Natural killer cell (primary cell): Measurements from ENCODE around the gene OGN. TPM values are rescaled to one million over a fixed set of nuclear protein-coding genes. Genes with fewer than 3 reads are reported as not detected.

Experiments used
- ATAC-seq, 3 donors: fragments of 150-1000 bp in 2 of 3; fragments of 200-7000 bp in 1 of 3; cut with Tn5 transposase; 1 replicate in 1 of 3; 2 replicates in 2 of 3; pipeline ENCODE4 v1.10.0; 2021; ENCODE audit warnings: mild to moderate bottlenecking in 2 of 3, moderate library complexity in 2 of 3
- DNase-seq, 2 donors: peaks; one replicate each; pipeline versions ENCODE4 v3.0.0 to v3.0.0-alpha.2; 2013 to 2021; ENCODE audit warnings: mixed read lengths in 1 of 2
- H3K27ac ChIP-seq: one replicate; pipeline ENCODE4 v1.5.1; 2013; ENCODE audit warnings: mild to moderate bottlenecking, low read length
- H3K27me3 ChIP-seq: one replicate; pipeline ENCODE4 v1.6.1; 2013; ENCODE audit warnings: low read length; ENCODE audit not compliant: control insufficient read depth, insufficient read depth
- H3K36me3 ChIP-seq: one replicate; pipeline ENCODE4 v1.6.1; 2013; ENCODE audit warnings: low read length; ENCODE audit not compliant: control insufficient read depth, insufficient read depth
- H3K4me1 ChIP-seq: one replicate; pipeline ENCODE4 v1.6.1; 2013; ENCODE audit warnings: low read length; ENCODE audit not compliant: control insufficient read depth, insufficient read depth
- H3K4me3 ChIP-seq: one replicate; pipeline ENCODE4 v1.5.1; 2013; ENCODE audit warnings: low read length
- H3K9me3 ChIP-seq: one replicate; pipeline ENCODE4 v1.6.1; 2013; ENCODE audit warnings: low read length; ENCODE audit not compliant: control insufficient read depth, insufficient read depth
- H3K27ac Mint-ChIP-seq, 2 donors: one replicate each; pipeline ENCODE4 v1.8.0; 2022; ENCODE audit warnings: mild to moderate bottlenecking in 2 of 2, mixed read lengths in 2 of 2, moderate library complexity in 1 of 2
- H3K27me3 Mint-ChIP-seq, 2 donors: one replicate each; pipeline ENCODE4 v1.8.0; 2022; ENCODE audit warnings: low read depth in 2 of 2, mixed read lengths in 2 of 2
- H3K36me3 Mint-ChIP-seq: one replicate; pipeline ENCODE4 v1.8.0; 2022; ENCODE audit warnings: mixed read lengths
- H3K4me1 Mint-ChIP-seq, 2 donors: one replicate each; pipeline ENCODE4 v1.8.0; 2022; ENCODE audit warnings: mixed read lengths in 2 of 2
- H3K4me3 Mint-ChIP-seq: one replicate; pipeline ENCODE4 v1.8.0; 2022; ENCODE audit warnings: mild to moderate bottlenecking, moderate library complexity, mixed read lengths
- H3K9me3 Mint-ChIP-seq, 2 donors: one replicate each; pipeline ENCODE4 v1.8.0; 2022; ENCODE audit warnings: mixed read lengths in 2 of 2
- CTCF ChIP-seq: fragments of 200-600 bp; IDR thresholded peaks from one replicate; pipeline ENCODE4 v1.8.0; 2022; ENCODE audit warnings: antibody characterized with exemption
- WGBS: methylation state at CpG from one replicate; pipeline ENCODE4 v1.1.7; 2013; ENCODE audit warnings: missing lambda C conversion rate; ENCODE audit not compliant: insufficient coverage; 5-methylcytosine and 5-hydroxymethylcytosine counted together
- intact Hi-C: fragments of 100-400 bp; cut with micrococcal nuclease; formaldehyde crosslinking; loops from one replicate; pipeline ENCODE4 v1.14.2; 2022
- total RNA-seq, 4 donors: library from RNA; stranded (reverse); fragments of 120-200 nt in 1 of 4; gene quantifications; one replicate each; pipeline versions ENCODE4 v1.2.3 to v1.2.4, GENCODE V29; 2013 to 2022

Gene OGN
- total RNA-seq, 3 donors from 2014 or later (not counting 1 experiment from before 2014, with no cell fraction given), result 0.18 to 0.33 TPM; not detected in 1

DNA sequence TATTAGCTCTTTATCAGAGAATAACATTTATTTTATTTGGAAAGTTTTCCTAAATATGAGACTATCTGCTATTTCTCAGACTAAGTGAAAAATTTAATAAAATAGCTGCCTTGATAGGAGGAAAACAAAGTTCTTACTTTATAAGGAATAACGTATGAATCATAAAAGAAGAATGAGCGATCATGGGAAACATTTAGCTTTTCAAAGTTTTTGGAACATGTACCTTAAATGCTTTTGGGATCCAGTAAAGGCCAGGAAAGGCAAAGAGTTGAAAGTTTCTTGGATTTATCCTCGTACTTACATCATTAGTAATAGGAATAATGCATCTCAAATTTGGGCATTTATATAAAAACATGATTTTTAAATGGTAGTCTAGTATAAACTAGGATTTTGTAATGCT is 19.4 kb downstream of the OGN start:
- DNase-seq, result no peak
- WGBS, result 97% methylated on average over 2 of the region's 3 CpGs
- no peak for ATAC-seq
- Histone ChIP-seq H3K27me3 (no peaks in the 10 kb centered on the region), H3K4me1 (no peaks in the 10 kb centered on the region), H3K9me3 (no peaks in the 10 kb centered on the region), H3K4me3 (no peak overlapping the region), H3K36me3 (no peaks in the 10 kb centered on the region), H3K27ac (no peak overlapping the region)
- no peaks in the 10 kb centered on the region for H3K27me3 Mint-ChIP-seq
- no peak overlapping the region for H3K4me3 Mint-ChIP-seq
- H3K9me3 Mint-ChIP-seq, result no peaks in the 10 kb centered on the region
- no peaks in the 10 kb centered on the region for H3K36me3 Mint-ChIP-seq
- no peak overlapping the region for H3K27ac Mint-ChIP-seq
- H3K4me1 Mint-ChIP-seq, result peaks cover 6% of the 10 kb centered on the region in 2 donors
- intact Hi-C loops, result no loop called here
- TF ChIP-seq CTCF, result no peak

GRCh38 chr9:92384375-92384774 is 20.0 kb downstream of the OGN start:
- TF ChIP-seq CTCF, result no peak
- no peaks in the 10 kb centered on the region for H3K9me3 ChIP-seq
- no peak overlapping the region for H3K4me3 Mint-ChIP-seq
- intact Hi-C loops, result no loop called here
- ATAC-seq, result no peak
- H3K27ac ChIP-seq, result no peak overlapping the region
- H3K4me1 Mint-ChIP-seq, result peaks cover 8 to 9% of the 10 kb centered on the region in 2 donors
- no peak for DNase-seq
- H3K27ac Mint-ChIP-seq, result no peak overlapping the region
- H3K36me3 ChIP-seq, result no peaks in the 10 kb centered on the region
- no CpG with 5 or more reads among the region's 1 CpG for WGBS
- no peaks in the 10 kb centered on the region for H3K27me3 Mint-ChIP-seq
- H3K4me3 ChIP-seq, result no peak overlapping the region
- no peaks in the 10 kb centered on the region for H3K9me3 Mint-ChIP-seq
- H3K36me3 Mint-ChIP-seq, result no peaks in the 10 kb centered on the region
- H3K4me1 ChIP-seq, result no peaks in the 10 kb centered on the region
- no peaks in the 10 kb centered on the region for H3K27me3 ChIP-seq

DNA sequence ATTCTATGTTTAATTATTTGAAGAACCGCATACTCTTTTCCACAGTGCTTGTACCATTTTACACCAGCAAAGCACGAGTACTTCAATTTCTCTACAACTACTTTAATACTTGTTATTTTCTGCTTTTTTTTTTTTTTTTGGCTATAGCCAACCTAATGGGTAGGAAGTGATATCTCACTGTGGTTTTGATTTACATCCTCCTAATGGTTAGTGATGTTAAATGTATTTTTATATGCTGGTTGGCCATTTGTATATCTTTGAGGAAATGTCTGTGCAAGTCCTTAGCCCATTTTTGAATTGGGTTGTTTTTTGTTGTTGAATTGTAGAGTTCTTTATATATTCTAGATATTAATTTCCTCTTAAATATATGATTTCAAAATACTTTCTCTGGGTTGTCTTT is 22.6 kb downstream of the OGN start:
- H3K9me3 Mint-ChIP-seq, result no peaks in the 10 kb centered on the region
- no CpG with 5 or more reads among the region's 2 CpGs for WGBS

More for the DNA sequence above, 22.6 kb downstream of the OGN start:
- Mint-ChIP-seq H3K4me3 (no peak overlapping the region), H3K4me1 (peaks cover 31% of the 10 kb centered on the region in 2 donors), H3K27me3 (no peaks in the 10 kb centered on the region), H3K36me3 (no peaks in the 10 kb centered on the region), H3K27ac (peak overlapping the region in 1 of 2 donors; percentile 11)
- Histone ChIP-seq H3K4me3 (no peak overlapping the region), H3K27me3 (no peaks in the 10 kb centered on the region), H3K9me3 (no peaks in the 10 kb centered on the region), H3K4me1 (peaks cover 4% of the 10 kb centered on the region), H3K27ac (no peak overlapping the region), H3K36me3 (no peaks in the 10 kb centered on the region)
- ATAC-seq (peak; percentile 49 to 69 (median 54)), DNase-seq (no peak)
- no peak for TF ChIP-seq CTCF
- intact Hi-C loops, result no loop called here
